Measurements from ENCODE around the gene ZBTB6.

GRCh38 chr9:122930541-122931225 lies 17.6 kb upstream of the ZBTB6 start:
- TF ChIP-seq, protein P1, sequence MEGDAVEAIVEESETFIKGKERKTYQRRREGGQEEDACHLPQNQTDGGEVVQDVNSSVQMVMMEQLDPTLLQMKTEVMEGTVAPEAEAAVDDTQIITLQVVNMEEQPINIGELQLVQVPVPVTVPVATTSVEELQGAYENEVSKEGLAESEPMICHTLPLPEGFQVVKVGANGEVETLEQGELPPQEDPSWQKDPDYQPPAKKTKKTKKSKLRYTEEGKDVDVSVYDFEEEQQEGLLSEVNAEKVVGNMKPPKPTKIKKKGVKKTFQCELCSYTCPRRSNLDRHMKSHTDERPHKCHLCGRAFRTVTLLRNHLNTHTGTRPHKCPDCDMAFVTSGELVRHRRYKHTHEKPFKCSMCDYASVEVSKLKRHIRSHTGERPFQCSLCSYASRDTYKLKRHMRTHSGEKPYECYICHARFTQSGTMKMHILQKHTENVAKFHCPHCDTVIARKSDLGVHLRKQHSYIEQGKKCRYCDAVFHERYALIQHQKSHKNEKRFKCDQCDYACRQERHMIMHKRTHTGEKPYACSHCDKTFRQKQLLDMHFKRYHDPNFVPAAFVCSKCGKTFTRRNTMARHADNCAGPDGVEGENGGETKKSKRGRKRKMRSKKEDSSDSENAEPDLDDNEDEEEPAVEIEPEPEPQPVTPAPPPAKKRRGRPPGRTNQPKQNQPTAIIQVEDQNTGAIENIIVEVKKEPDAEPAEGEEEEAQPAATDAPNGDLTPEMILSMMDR (IDR thresholded peaks at IDR 0.05; ENCODE audit: low read depth, low read length, poor library complexity, severe bottlenecking), result peak; percentile 30
- TF ChIP-seq EZH2phosphoT487 (IDR thresholded peaks at IDR 0.05; ENCODE audit: borderline replicate concordance, low read length), result no peak
